Stimulated activated naive CD8-positive, alpha-beta T cell treated with anti-CD3 and anti-CD28 coated beads, Interleukin-15, Interleukin-2, amounts not matched to agents 100 U/mL and 50 U/mL, for 24 hours (primary cell): ENCODE measurements around the gene C1QTNF9.
"Not testable (repeated sequence)": the region's sequence is repeated elsewhere in the genome, so short reads cannot be mapped to it uniquely, and the experiment has no call there.

Experiments used
- ATAC-seq: fragments of 150-1000 bp; cut with Tn5 transposase; one replicate; pipeline ENCODE4 v1.10.0; 2021
- DNase-seq: peaks from one replicate; pipeline ENCODE4 v3.0.0; 2021

The C1QTNF9 gene

GRCh38 chr13:24309300-24309699 lies at the start of gene C1QTNF9:
TSS of gene C1QTNF9 (plus strand) at chr13:24309580. CDS start at chr13:24316004, 6,424 bp downstream.
- not testable (repeated sequence) for ATAC-seq, DNase-seq

- DNase-seq (no peak), ATAC-seq (peak; percentile 36)
These were observed 47.8 kb upstream of the C1QTNF9 start for GRCh38 chr13:24261566-24261965.

GRCh38 chr13:24263632-24264031 lies 45.7 kb upstream of the C1QTNF9 start:
- ATAC-seq (no peak), DNase-seq (no peak)

- ATAC-seq (peak; percentile 98), DNase-seq (peak; percentile 79)
These were observed 44.4 kb upstream of the C1QTNF9 start for GRCh38 chr13:24264976-24265375.

- ATAC-seq, result no peak
- DNase-seq, result no peak
These were observed 43.9 kb upstream of the C1QTNF9 start for GRCh38 chr13:24265453-24265852.

GRCh38 chr13:24267274-24267673 lies 42.1 kb upstream of the C1QTNF9 start:
- DNase-seq (no peak), ATAC-seq (no peak)

- DNase-seq (no peak), ATAC-seq (no peak)
These were observed 41.6 kb upstream of the C1QTNF9 start for GRCh38 chr13:24267801-24268200.

- DNase-seq (no peak), ATAC-seq (no peak)
These were observed 39.6 kb upstream of the C1QTNF9 start for GRCh38 chr13:24269821-24270220.

GRCh38 chr13:24270639-24271141 lies 38.7 kb upstream of the C1QTNF9 start:
- peak; percentile 68 for DNase-seq

GRCh38 chr13:24271231-24271600 lies 38.2 kb upstream of the C1QTNF9 start:
- no peak for DNase-seq
- ATAC-seq, result no peak

More at GRCh38 chr13:24270639-24271141, 38.7 kb upstream of the C1QTNF9 start:
- ATAC-seq, result peak; percentile 29

- ATAC-seq (peak; percentile 47), DNase-seq (peak; percentile 51)
These were observed 37.6 kb upstream of the C1QTNF9 start for GRCh38 chr13:24271601-24272451.

- peak; percentile 31 for DNase-seq
- ATAC-seq, result no peak
These were observed 36.8 kb upstream of the C1QTNF9 start for GRCh38 chr13:24272452-24273161.

- ATAC-seq, result no peak
- DNase-seq, result no peak
These were observed 35.5 kb upstream of the C1QTNF9 start for GRCh38 chr13:24273926-24274325.

- ATAC-seq (peak; percentile 84), DNase-seq (peak; percentile 80)
These were observed 34.8 kb upstream of the C1QTNF9 start for GRCh38 chr13:24274452-24275021.

- ATAC-seq, result no peak
These were observed 34.3 kb upstream of the C1QTNF9 start for GRCh38 chr13:24275041-24275440.

GRCh38 chr13:24276306-24276705 lies 33.1 kb upstream of the C1QTNF9 start:
- ATAC-seq (no peak), DNase-seq (no peak)

More at GRCh38 chr13:24275041-24275440, 34.3 kb upstream of the C1QTNF9 start:
- DNase-seq, result no peak

GRCh38 chr13:24276861-24277260 lies 32.5 kb upstream of the C1QTNF9 start:
- DNase-seq, result no peak
- no peak for ATAC-seq

GRCh38 chr13:24277761-24278160 lies 31.6 kb upstream of the C1QTNF9 start:
- ATAC-seq (no peak), DNase-seq (no peak)

- DNase-seq (no peak), ATAC-seq (no peak)
These were observed 29.9 kb upstream of the C1QTNF9 start for GRCh38 chr13:24279327-24280110.

GRCh38 chr13:24280720-24281119 lies 28.7 kb upstream of the C1QTNF9 start:
- DNase-seq (no peak), ATAC-seq (peak; percentile 4)

- peak; percentile 51 for ATAC-seq
- DNase-seq, result no peak
These were observed 28.0 kb upstream of the C1QTNF9 start for GRCh38 chr13:24281188-24282008.
